ENCODE results near the gene NPAS3.

DNA sequence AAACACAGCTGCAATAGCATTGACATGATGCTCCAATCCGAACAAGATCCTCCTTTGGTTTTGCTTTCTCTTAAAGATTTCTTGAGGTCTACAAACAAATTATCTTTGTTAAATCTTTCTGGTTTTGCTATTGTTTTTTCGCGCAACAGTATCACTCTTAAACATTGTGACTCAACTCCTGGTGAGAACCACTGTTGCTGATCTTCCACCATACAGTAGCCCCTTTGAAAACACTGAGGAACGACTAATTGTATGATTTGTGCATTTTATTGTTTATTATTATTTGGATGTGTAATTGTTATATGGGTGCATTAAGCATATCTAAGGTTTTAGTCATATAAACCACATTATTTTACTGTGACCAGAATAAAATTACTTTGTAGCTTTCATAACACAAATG, 729.4 kb downstream of the NPAS3 start:
- TF ChIP-seq CTCF (IDR thresholded peaks at IDR 0.05) (no peak), POLR2A (IDR thresholded peaks at IDR 0.05) (no peak)
